Stimulated activated CD8-positive, alpha-beta memory T cell treated with anti-CD3 and anti-CD28 coated beads, Interleukin-12 subunit alpha, Interleukin-12 subunit beta, amount 100 ng/mL, for 24 hours (primary cell): ENCODE data around the gene CXCL10.

Experiments
- DNase-seq: peaks from one replicate; pipeline ENCODE4 v3.0.0-alpha.2; 2020; ENCODE audit errors: extremely low read depth

CXCL10 gene

DNA sequence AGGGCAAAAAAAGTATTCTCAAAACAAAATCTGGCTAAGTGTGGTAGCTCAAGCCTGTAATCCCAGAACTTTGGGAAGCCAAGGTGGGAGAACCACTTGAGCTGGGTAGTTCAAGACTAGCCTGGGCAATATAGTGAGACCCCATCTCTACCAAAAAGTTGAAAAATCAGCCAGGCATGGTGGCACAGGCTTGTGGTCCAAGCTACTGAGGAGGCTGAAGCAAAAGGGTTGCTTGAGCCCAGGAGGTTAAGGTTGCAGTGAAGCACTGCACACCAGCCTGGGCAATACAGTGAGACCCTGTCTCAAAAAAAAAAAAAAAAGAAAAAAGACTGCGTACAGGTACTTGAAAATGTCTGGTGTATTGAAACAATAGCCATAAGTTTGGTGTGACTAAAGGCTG, 30.8 kb downstream of the CXCL10 start:
- DNase-seq: no peak

DNA sequence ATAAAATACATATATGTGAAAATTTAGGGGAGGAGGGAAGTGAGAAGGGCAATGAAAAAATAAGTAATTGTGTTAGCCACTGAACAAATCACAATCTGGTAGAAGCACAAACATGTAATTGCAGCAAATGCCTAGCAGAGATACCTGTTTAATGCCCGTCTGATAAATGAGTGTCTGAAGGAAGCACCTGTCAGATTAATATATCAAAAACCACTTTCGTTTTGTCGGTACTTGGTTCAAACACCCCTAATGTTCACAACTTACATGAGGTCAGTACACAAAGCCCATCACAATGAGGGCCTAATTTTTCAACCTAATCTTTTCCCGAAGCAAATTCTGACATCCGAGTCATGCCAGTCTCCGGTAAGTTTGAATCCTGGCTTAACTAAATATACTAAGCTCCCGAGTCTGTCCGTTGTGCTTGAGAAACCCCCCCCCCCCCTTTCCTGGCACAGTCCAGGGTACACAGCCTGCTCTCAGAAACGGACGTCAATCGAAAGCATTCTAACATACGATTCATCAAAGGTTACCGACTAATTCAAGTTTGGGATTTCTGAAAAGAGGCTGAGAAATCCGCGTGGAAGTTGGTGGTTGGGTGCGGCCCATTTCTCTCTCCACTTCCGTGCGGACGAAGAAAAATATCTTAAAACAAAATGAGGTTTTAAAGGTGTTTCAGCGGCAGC, 33.3 kb downstream of the CXCL10 start:
- DNase-seq: no peak

DNA sequence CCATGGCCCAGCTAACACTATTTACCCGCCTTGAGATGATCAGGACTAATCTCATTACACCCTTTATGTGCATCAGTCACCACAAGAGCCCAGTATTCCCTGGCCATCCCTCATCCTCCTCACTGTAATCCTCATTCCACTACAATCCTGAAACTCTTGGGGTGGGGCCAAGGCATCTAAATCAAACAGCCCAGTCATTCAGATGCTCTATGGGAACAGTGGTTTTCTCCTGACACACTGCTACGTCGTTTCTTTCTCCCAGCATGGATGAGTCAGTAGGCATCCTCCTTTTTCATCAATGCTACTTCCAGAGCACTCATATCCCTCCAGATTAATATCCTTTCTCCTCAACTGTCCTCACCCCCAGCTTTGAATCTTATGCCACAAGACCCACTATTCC, 38.2 kb downstream of the CXCL10 start:
- DNase-seq: no peak

DNA sequence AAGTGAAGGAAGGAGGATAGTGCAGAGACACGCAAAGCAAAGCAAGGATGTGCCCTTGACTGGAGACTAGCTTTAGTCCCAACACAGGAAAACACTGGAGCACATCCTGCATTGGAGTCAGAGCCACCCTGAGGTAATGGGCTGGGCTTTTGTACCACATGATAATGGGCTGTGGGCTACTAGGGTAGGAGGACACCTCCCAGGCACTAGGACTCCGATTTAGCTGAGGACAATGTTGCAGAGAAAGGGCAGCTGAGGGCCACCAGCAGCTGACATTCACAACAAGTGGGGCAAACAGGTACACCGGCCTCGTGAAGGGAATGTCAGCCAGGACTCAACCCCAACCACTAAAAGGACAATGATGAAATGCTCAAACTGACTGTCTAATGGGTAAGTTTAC, 42.7 kb downstream of the CXCL10 start:
- DNase-seq: no peak

DNA sequence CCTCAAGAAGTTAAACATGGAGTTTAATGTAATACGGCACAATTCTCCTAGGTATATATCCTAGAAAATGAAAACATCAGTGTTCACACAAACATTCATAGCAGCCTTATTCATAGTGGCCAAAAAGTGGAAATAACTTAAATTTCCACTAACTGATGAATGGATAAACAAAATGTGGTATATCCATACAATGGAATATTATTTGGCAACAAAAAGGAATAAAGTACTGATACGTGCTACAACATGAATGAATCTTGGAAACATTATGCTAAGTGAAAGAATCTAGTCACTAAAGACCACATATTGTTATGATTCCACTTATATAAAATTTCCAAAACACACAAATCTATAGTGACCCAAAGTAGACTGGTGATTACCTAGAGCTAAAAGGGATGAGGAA, 47.1 kb downstream of the CXCL10 start:
- no peak for DNase-seq

DNA sequence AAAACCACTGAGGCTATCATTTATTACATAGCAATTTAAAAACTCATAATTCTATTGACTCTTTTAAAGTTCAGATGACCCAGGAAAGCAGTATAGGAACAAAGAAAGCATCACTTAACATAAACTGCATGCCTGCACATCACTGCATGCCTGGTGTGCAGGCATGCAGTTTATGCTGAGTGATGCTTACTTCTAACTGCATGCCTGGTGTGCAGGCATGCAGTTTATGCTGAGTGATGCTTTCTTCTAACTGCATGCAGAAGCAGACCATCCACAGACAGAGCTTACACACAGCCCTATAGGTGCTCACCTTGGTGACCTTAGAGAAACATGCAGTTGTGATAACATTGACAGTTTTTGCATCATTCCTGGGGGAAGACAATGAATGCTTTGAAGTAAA, 49.5 kb downstream of the CXCL10 start:
- no peak for DNase-seq
